GM18909 (cell line): ENCODE data around the gene ASMTL.
"Not testable (repeated sequence)": the region's sequence is repeated elsewhere in the genome, so short reads cannot be mapped to it uniquely, and the experiment has no call there.

Experiments
- ATAC-seq: cut with Tn5 transposase; IDR thresholded peaks from one replicate; pipeline ENCODE4 v1.9.1; 2021; ENCODE audit warnings: mild to moderate bottlenecking; ENCODE audit not compliant: unreplicated experiment, poor library complexity

The ASMTL gene

DNA sequence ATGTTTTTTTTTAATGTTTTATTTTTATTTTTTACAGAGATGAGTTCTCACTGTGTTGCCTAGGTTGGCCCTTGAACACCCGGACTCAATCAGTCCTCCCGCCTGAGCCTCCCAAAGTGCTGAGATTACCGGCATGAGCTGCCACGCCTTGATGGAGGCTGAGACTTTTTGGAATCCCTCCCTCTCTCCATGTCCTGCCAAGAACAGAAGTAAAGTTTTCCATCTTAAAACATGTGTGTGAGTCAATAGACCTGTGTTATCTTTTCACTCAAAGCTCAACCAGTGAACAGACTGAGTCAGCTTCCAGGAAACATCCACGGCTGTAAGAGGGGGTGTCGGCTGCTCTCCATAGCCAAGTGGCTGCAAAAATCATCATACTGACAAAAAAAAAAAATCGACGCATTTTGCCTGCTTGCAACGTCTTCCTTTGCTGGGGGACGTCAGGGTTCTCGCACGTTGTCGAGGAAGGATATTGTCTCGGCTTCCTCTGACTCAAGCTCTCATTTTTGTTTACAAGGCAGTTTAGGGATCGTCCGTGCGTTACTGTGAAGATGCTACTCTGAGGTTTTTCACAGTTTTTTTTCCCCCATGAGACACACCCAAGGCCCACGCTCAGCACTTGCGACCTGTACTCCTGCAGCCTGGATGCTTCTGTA, 10.0 kb upstream of the ASMTL start:
- no peak for ATAC-seq

DNA sequence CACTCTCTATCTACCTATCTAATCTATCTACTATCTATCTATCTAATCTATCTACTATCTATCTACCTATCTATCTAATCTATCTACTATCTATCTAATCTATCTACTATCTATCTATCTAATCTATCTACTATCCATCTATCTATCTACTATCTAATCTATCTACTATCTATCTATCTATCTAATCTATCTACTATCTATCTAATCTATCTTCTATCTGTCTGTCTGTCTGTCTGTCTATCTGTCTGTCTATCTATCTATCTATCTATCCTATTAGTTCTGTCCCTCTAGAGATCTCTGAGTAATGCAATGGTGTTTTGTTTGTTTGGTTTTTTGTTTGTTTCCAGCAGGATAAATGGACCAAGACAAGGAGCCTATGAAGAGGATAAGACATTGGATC, 9.4 kb upstream of the ASMTL start:
- ATAC-seq: no peak

DNA sequence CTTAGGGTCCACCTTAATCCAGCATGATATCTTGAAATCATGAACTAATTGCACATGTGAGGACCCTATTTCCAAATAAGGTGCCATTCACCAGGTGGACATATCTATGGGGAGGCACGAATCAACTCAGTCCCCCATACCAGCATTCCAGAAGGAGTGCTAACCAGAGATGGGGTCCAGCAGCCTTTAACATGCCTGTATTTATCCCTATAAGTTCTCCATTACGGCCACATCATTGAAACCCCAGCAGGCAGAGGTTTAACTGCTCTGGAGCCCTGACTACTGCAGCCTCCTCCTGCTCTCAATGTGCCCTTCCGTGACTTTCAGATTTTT, 3.2 kb upstream of the ASMTL start:
- ATAC-seq: no peak

DNA sequence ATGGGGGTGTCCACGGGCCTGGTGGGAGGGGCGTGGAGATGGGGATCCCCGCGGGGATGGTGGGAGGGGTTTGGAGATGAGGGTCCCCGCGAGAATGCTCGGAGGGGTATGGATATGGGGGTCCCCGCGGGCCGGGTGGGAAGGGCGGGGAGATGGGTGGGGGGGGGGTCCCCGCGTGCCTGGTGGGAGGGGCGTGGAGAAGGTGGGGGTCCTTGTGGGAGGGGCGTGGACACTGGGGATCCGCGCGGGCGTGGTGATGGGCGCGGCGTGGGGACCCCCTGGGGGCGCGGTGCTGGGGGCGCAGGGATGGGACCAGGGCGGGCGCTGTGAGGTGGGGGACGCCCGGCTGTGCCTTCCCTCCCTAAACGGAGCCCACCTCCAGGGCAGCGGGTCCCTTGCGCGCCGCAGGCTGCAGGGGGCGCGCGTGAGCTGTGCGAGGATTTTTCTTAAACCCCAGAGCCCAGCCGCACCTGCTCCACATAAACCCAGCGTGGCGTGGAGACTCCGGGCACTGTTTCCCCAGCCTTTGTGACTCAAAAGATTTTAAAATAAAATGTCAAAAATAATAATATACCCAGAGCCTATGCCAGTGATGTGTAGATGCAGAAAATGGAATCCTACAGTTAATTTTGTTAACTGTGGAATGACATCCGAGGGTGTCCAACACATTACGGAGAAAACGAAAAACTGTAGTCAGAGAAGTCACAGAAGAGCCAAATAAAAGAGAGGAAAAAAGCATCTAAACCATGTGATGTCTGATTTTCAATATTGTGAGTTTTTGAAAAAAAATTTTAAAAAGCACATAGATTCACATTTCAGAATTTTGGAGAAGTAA, 1.5 kb upstream of the ASMTL start:
- peak; percentile 52 for ATAC-seq

DNA sequence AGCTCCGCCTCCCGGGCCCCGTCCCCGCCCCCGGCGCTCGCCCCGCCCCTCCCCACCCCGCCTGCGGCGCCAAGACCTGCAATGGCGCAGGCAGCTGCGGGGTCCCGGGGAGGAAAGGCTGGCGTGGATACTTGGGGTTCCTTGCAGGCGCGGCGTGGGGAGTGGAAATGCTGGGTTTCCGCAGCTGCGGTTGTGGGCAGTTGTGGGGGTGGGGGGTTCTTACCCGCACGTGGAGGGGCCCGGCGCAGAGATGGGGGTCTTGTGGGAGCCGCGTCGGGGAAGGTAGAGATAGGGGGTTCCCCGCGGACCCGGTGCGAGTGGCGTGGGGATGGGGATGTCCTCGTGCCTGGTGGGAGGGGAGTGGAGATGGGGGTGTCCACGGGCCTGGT, 680 bp upstream of the ASMTL start:
- peak; percentile 35 for ATAC-seq

DNA sequence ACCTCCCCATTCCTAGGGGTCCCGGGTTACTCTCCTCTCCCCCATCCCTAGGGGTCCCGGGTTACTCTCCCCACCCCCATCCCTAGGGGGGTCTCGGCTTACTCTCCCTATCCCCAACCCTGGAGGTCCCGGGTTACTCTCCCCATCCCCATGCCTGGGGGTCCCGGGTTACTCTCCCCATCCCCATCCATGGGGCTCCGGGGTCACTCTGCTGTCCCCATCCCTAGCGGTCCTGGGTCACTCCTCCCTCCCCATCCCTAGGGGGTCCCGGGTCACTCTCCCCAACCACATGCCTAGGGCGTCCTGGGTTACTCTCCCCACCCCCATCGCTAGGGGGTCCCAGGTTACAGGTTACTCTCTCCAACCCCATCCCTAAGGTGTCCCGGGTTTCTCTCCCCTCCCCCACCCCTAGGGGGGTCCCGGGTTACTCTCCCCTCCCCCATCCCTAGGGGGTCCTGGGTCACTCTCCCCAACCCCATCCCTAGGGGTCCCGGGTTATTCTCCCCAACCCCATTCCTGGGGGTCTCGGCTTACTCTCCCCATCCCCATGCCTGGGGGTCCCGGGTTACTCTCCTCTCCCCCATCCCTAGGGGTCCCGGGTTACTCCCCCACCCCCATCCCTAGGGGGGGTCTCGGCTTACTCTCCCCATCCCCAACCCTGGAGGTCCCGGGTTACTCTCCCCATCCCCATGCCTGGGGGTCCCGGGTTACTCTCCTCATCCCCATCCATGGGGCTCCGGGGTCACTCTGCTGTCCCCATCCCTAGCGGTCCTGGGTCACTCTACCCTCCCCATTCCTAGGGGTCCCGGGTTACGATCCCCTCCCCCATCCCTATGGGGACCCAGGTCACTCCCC, 821 bp downstream of the ASMTL start:
- ATAC-seq: no peak

DNA sequence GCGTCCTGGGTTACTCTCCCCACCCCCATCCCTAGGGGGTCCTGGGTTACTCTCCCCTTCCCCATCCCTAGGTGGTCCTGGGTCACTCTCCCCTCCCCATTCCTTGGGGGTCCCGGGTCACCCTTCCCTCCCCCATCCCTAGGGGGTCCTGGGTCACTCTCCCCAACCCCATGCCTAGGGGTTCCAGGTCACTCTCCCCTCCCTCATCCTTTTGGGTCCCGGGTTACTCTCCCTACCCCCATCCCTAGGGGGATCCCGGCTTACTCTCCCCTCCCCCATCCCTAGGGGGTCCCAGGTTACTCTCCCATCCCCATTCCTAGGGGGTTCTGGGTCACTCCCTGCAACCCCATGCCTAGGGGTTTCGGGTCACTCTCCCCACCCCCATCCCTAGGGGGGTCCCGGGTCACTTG, 1.5 kb downstream of the ASMTL start:
- no peak for ATAC-seq

DNA sequence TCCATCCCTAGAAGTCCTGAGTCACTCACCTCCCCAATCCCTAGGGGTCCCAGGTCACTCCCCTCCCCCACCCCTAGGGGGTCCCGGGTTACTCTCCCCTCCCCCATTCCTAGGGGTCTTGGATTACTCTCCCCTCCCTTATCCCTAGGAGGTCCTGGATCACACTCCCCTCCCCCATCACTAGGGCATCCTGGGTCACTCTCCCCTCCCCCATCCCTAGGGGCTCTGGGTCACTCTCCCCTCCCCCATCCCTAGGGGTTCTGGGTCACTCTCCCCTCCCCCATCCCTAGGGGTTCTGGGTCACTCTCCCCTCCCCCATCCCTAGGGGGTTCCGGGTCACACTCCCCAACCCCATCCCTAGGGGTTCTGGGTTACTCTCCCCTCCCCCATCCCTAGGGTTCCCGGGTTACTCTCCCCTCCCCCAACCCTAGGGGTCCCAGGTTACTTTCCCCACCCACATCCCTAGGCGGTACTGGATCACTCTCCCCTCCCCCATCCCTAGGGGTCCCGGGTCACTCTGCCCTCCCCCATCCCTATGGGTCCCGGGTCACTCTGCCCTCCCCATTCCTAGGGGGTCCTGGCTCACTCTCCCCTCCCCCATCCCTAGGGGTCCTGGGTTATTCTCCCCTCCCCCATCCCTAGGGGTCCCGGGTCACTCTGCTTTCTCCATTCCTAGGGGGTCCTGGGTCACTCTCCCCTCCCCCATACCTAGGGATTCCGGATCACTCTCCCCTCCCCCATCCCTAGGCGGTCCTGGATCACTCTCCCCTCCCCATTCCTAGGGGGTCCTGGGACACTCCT, 2.1 kb downstream of the ASMTL start:
- no peak for ATAC-seq

DNA sequence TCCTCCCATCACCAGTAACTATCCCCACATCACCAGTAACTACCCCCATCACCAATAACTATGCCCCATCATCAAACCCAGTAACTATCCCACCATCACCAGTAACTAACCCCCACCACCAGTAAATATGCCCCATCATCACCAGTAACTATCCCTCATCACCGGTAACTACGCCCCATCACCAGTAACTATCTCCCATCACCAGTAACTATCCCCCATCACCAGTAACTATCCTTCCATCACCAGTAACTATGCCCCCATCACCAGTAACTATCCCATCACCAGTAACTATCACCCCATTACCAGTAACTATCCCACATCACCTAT, 2.9 kb downstream of the ASMTL start:
- ATAC-seq: no peak

DNA sequence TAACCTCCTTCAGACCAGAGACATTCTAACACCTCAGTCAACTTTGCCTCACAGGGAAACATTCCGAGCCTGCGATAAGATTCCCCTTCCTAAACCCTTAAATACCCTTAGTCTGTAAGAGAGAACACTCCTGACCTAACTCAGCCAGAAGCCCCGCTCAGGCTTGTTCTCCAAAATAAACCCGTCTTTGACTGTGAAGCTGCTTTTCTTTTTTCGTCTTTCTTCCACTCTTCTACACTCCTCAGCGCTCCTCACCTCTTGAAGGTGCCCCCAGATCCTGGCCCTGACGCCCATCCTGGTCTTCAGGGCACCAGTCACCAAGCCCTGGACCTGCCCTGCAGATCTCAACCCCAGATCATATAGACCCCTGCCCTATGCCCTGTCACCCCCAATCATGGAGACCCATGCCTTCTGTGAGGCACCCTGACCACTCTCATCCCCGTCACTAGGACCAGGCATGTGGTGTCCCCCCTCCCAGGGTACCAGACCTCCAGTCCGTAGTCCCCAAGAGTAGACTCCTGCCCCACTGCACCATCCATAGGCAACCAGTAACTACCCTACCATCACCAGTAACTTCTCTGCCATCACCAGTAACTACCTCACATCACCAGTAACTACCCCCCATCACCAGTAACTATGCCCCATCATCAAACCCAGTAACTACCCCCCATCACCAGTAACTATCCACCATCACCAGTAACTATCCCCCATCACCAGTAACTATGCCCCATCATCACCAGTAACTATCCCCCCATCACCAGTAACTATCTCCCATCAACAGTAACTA, 3.5 kb downstream of the ASMTL start:
- no peak for ATAC-seq

DNA sequence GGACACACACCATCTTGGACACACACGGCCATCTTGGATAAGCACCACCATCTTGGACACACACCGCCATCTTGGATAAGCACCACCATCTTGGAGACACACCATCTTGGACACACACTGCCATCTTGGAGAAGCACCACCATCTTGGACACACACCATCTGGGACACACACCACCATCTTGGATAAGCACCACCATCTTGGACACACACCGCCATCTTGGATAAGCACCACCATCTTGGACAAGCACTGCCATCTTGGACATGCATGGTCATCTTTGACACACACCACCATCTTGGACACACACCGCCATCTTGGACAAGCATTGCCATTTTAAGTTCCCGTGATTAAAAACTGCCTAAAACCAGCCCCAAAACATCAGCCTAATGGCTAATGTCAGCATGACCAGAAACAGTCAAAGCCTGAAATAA, 4.1 kb downstream of the ASMTL start:
- ATAC-seq: not testable (repeated sequence)

DNA sequence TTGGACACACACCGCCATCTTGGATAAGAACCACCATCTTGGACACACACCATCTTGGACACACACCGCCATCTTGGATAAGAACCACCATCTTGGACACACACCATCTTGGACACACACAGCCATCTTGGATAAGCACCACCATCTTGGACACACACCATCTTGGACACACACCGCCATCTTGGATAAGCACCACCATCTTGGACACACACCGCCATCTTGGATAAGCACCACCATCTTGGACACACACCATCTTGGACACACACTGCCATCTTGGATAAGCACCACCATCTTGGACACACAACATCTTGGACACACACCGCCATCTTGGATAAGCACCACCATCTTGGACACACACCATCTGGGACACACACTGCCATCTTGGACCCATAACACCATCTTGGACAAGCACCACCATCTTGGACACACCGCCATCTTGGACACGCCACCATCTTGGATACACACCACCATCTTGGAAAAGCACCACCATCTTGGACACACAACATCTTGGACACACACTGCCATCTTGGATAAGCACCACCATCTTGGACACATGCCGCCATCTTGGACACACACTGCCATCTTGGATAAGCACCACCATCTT, 4.6 kb downstream of the ASMTL start:
- not testable (repeated sequence) for ATAC-seq

DNA sequence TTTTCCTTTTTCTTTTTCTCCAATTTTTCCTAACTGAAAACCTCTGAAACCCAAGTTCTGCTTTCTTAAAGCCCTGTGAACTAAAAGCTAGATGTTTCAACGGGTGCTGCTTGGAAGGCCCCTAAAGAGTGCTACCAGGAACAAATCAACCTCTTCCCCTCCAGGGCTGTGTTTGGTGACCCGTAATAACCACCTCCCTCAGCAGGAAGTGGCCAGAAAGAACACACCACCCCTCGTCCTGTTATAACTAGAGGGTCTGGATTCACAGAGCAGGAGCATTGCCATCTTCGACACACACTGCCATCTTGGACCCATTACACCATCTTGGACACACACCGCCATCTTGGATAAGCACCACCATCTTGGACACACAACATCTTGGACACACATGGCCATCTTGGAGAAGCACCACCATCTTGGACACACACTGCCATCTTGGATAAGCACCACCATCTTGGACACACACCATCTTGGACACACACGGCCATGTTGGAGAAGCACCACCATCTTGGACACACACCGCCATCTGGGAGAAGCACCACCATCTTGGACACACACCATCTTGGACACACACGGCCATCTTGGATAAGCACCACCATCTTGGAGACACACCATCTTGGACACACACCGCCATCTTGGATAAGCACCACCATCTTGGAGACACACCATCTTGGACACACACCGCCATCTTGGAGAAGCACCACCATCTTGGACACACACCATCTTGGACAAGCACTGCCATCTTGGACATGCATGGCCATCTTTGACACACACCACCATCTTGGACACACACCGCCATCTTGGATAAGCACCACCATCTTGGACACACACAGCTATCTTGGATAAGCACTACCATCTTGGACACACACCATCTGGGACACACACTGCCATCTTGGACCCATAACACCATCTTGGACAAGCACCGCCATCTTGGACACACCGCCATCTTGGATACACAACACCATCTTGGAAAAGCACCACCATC, 5.4 kb downstream of the ASMTL start:
- peak; percentile 60 for ATAC-seq

DNA sequence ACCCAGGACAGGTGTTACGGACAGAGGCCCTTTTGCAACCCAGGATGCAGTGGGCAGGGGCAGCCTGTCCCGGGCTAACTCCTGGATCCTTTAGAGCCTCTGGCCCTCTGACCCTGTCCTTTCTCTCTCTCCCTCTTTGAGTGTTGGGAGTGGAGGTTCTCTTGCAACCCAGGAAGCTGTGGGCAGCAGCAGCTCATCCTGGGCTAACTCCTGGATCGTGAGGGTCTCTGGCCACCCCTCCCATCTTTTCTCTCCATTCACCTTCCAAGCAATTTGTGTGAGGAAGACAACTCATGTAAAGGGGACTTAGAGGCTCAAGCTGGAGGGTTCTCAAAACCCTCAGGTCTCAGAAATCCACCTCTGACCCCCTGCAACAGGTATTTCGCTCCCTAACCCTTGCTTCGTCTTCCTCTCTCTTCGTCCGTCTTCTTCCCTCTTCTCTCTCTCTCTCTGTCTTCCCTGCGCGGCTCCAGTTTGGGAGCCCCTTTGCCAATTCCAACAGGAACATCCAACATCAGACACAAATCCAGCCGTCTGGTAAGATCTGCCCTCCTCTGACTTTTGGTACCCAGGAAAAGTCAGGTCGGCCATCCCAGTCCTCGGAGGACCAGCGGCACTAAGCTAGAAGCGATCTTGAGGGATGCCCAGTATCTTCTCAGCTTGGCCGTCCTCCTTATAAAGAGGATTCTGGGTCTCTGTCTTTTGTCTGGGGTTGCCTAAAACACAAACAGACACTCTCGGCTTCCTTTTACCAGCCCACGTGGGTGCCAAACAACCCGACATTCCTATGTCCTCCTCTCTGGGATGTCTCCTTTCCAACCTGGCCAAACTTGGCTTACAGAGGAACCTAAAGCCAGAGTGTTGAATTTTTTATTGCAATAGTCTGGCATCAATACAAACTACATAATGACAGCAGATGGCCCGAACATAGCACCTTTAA, 7.9 kb downstream of the ASMTL start:
- no peak for ATAC-seq

DNA sequence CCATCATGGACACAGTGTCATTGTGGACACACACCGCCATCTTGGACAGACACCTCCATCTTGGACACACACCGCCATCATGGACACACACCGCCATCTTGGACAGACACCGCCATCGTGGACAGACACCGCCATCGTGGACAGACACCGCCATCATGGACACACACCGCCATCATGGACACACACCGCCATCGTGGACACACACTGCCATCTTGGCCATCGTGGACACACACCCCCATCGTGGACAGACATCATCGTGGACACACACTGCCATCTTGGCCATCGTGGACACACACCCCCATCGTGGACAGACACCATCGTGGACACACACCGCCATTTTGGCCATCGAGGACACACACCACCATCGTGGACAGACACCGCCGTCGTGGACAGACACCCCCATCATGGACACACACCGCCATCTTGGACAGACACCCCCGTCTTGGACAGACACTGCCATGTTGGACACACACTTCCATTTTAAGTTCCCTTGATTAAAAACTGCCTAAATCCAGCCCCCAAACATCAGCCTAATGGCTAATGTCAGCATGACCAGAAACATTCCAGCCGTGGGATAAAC, 9.1 kb downstream of the ASMTL start:
- no peak for ATAC-seq

DNA sequence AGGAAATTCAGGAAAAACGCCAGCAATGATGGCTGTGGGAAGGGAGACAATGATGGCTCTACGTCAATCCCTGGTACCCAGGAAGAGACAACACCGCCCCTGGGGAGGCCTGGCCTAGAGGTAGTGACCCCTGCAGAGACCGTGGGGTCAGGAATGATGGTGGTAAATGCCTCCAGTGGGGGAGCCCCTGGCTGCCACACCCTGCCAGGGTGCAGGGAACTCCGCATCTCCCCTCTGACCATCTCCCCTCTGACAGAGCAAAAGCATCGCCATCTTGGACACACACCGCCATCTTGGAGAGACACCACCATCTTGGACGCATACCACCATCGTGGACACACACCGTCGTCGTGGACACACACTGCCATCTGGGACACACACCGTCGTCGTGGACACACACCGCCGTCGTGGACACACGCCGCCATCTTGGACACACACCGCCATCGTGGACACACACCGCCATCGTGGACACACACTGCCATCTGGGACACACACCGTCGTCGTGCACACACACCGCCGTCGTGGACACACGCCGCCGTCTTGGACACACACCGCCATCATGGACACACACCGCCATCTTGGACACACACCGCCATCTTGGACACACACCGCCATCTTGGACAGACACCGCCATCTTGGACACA, 9.9 kb downstream of the ASMTL start:
- ATAC-seq: no peak
